AG09319 (cell line): ENCODE results near the gene HOXD10.

Experiments used
- DNase-seq: peaks from one replicate; pipeline ENCODE4 v3.0.0-alpha.2; 2010; ENCODE audit warnings: low read depth; ENCODE audit errors: extremely low read depth
- CTCF ChIP-seq: IDR thresholded peaks from 2 replicates; pipeline ENCODE4 v1.5.1; 2011; ENCODE audit warnings: low read depth, mild to moderate bottlenecking, inconsistent platforms, low read length, moderate library complexity

HOXD10 gene

GRCh38 chr2:176157499-176158185 is 41.1 kb downstream of the HOXD10 start:
- TF ChIP-seq CTCF, result no peak
- no peak for DNase-seq

GRCh38 chr2:176158186-176158591 is 41.6 kb downstream of the HOXD10 start:
- TF ChIP-seq CTCF, result no peak
- DNase-seq, result no peak

DNA sequence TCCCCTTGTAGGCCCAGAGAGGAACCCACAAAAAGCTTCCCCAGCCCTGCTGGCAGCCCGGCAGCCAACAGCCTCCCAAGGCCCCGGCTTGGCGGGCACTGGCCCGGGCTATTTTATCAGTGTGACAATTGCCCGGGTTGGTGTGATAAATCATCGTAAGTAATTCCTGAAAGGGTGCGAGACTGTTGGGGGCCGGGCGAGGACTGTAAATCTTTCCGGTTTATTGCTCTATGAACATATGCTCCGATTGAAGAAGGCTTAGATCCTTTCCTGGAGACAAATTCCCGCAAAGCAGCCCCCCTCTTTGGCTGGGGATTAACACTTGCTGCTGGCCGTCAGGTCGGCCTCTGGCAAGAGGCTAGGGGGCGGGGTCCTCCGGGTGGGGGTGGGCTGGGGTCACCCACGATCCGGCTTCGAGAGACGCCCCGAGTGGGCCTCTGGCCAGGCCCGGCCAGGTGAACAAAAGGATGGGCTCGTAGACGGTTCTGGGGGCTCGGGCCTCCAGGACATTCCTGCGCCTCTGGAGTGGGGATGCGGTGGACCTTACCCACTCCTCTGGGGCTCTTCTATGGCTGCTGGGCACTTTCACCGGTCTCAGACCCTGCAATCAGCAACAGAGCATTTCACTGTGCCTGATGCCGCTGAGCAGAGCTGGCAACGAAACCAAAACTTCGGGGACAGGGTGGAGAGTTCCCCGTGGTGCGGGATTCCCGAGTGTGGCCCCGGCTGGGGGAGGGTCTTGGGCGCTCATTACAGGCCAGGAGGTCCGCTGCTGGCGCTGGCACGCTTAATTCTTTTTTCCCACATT is 42.5 kb downstream of the HOXD10 start:
- DNase-seq, result no peak
- no peak for TF ChIP-seq CTCF

- no peak for TF ChIP-seq CTCF
- DNase-seq, result no peak
Measured at GRCh38 chr2:176159663-176160250, 43.2 kb downstream of the HOXD10 start.

GRCh38 chr2:176160251-176160985 is 43.8 kb downstream of the HOXD10 start:
- DNase-seq, result no peak
- no peak for TF ChIP-seq CTCF

DNA sequence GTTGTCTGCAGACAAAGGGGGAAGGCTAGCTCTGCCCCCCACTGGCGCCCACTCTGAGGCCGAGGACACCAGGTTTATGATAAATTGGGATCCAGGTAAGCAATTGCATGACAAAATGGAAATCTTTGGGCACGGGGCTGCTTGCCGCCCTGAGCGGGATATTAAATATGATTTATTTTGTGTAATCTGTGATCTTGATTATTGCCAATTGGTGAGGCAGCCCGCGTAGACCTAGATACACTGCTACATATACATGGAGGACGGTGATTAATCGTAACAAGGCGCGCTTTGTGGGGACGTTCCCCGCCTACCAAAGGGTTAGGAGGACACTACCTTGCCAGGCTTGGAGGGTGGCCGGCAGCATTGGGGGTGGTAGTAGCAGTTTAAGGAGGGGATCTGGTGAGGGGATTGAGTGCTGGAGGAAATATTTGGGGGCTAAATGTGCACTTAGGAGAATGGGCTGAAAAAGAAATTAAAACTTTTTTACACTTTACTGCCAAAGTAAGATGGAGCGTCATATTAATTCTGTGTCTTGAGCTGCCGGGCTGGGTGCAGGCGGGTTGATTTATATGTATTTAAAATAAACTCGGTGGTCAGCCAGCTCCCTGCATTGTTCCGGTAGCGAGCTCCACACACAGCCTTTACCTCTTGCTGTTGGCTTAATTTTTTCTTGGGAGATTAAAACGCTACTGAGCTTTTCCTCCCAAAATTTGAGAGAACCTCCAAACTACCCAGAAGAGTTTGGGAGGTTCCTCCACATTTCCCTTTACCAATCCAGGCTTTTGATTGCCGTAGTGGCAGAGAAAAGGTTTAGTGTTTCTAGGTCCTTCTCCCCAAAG is 44.6 kb downstream of the HOXD10 start:
- no peak for TF ChIP-seq CTCF
- DNase-seq, result no peak
